Measurements from ENCODE around the gene ACBD4. TPM values are rescaled to one million over a fixed set of nuclear protein-coding genes. Genes with fewer than 3 reads are reported as not detected.

ACBD4 gene
- total and polyA plus RNA-seq, 2 of the 13 experiments (the other 11 are each of a cell fraction or from before 2014, with no cell fraction given) = 16.1 to 26.9 TPM

DNA sequence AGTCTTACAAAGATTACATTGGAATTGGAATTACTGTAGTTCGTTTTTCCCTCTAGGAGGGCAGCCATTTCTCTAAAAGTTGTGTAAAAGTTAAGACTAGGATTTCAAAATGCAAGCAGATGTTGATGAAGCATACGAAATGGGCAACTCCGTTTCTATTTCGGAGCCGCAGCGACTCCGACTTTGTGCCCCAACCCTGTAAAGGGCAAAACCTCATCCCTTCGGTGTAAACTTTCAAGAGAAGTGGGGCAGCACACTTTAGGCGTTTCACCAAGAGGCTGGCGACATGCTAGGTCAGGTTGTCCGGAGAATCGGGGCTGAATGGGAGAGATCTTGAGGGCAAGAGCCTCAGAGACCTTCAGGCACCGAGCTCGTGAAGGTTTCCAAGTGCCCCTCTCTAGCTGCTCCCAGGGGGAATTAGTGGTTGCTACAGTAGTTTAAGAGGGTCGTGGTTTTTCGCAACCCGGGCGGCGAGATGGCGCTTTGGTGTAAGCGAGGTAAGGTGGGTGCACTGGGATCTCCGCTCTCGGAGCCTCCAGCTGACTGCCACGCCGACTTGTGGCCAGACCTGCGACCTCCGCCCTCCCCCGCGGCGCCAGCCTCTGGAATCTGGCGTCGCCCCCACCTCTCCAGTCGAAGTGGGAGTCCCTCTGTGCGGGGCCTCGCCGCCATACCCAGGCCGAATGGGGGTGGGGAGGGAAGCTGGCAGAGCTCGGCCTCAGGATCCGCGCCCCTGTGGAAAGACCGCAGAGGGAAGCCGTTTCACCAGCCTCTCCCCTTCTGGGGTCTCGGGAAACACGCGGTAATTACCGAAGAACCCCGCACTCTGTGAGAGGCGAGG lies 25.2 kb downstream of the ACBD4 start (continued):
- TF ChIP-seq ZNF432 (CRISPR knock-in tag; IDR thresholded peaks at IDR 0.05; ENCODE audit: borderline replicate concordance) (no peak), RNF2 (conservative IDR thresholded peaks at IDR 0.05; ENCODE audit: low read depth) (no peak), GATA4 (IDR thresholded peaks at IDR 0.05; ENCODE audit: borderline replicate concordance, low read depth) (no peak), CBX5 (CRISPR knock-in tag; IDR thresholded peaks at IDR 0.05; ENCODE audit: borderline replicate concordance) (0 out of 2 replicates have a peak, but pooled peaks have one; percentile 6), ZNF552 (CRISPR knock-in tag; IDR thresholded peaks at IDR 0.05; ENCODE audit: borderline replicate concordance) (no peak; the same call in 1 of the 2 replicates), MAF1 (CRISPR knock-in tag; IDR thresholded peaks at IDR 0.05; ENCODE audit: borderline replicate concordance) (peak; percentile 76; the same call in 1 of the 2 replicates), JUND (CRISPR knock-in tag; IDR thresholded peaks at IDR 0.05) (0 out of 2 replicates have a peak, but pooled peaks have one; percentile 10), KDM5A (IDR thresholded peaks at IDR 0.05; ENCODE audit: borderline replicate concordance, low read length) (peak; percentile 65; the same call in 1 of the 2 replicates), HBP1 (CRISPR knock-in tag; IDR thresholded peaks at IDR 0.05; ENCODE audit: low read depth) (no peak), STAT5B (CRISPR knock-in tag; IDR thresholded peaks at IDR 0.05) (no peak; the same call in 1 of the 2 replicates), ZNF34 (CRISPR knock-in tag; IDR thresholded peaks at IDR 0.05; ENCODE audit: borderline replicate concordance) (0 out of 2 replicates have a peak, but pooled peaks have one; percentile 24), ZZZ3 (CRISPR knock-in tag; IDR thresholded peaks at IDR 0.05; ENCODE audit: borderline replicate concordance) (no peak; the same call in 1 of the 2 replicates), RORA (CRISPR knock-in tag; IDR thresholded peaks at IDR 0.05) (peak; percentile 53; the same call in 1 of the 2 replicates), ESRRA (CRISPR knock-in tag; IDR thresholded peaks at IDR 0.05; ENCODE audit: low read depth) (no peak; the same call in 1 of the 2 replicates), ZBTB21 (CRISPR knock-in tag; IDR thresholded peaks at IDR 0.05) (no peak), SIN3A (IDR thresholded peaks at IDR 0.05; ENCODE audit: borderline replicate concordance, low read depth, low read length) (peak; percentile 80; the same call in 1 of the 2 replicates), PATZ1 (CRISPR knock-in tag; IDR thresholded peaks at IDR 0.05) (peak; percentile 99), IRX3 (CRISPR knock-in tag; IDR thresholded peaks at IDR 0.05; ENCODE audit: borderline replicate concordance, low read depth) (no peak; the same call in 1 of the 2 replicates)
- TF ChIP-seq, protein P1, sequence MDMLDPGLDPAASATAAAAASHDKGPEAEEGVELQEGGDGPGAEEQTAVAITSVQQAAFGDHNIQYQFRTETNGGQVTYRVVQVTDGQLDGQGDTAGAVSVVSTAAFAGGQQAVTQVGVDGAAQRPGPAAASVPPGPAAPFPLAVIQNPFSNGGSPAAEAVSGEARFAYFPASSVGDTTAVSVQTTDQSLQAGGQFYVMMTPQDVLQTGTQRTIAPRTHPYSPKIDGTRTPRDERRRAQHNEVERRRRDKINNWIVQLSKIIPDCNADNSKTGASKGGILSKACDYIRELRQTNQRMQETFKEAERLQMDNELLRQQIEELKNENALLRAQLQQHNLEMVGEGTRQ (IDR thresholded peaks at IDR 0.05; ENCODE audit: low read depth, low read length) = no peak
- TF ChIP-seq, protein P1 (CRISPR knock-in tag; IDR thresholded peaks at IDR 0.05; ENCODE audit: borderline replicate concordance) = no peak
- TF ChIP-seq, protein P2, sequence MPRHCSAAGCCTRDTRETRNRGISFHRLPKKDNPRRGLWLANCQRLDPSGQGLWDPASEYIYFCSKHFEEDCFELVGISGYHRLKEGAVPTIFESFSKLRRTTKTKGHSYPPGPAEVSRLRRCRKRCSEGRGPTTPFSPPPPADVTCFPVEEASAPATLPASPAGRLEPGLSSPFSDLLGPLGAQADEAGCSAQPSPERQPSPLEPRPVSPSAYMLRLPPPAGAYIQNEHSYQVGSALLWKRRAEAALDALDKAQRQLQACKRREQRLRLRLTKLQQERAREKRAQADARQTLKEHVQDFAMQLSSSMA (CRISPR knock-in tag; IDR thresholded peaks at IDR 0.05) = peak; percentile 79
